GM23248 (cell line): ENCODE data around the gene NFKBIB. TPM values are rescaled to one million over a fixed set of nuclear protein-coding genes. Genes with fewer than 3 reads are reported as not detected.

ENCODE experiments used
- DNase-seq: peaks from one replicate; pipeline ENCODE4 v3.0.0-alpha.2; 2015
- H2AFZ ChIP-seq: fragments of 200-600 bp; sonication (generic); 2 replicates; pipeline ENCODE4 v1.6.1; 2016; ENCODE audit warnings: antibody characterized with exemption
- H3F3A ChIP-seq: fragments of 200-600 bp; sonication (generic); 2 replicates; pipeline ENCODE4 v1.6.1; 2016; ENCODE audit warnings: mild to moderate bottlenecking, antibody characterized with exemption, mixed run types; ENCODE audit not compliant: insufficient read depth
- H3K27ac ChIP-seq: fragments of 200-600 bp; sonication (generic); 2 replicates; pipeline ENCODE4 v1.5.1; 2016; ENCODE audit warnings: mild to moderate bottlenecking
- H3K27me3 ChIP-seq: fragments of 200-600 bp; sonication (generic); replicated peaks from 2 replicates; pipeline ENCODE4 v1.6.1; 2016; ENCODE audit warnings: mild to moderate bottlenecking; ENCODE audit not compliant: insufficient read depth
- H3K36me3 ChIP-seq: fragments of 200-600 bp; sonication (generic); 2 replicates; pipeline ENCODE4 v1.6.1; 2016; ENCODE audit warnings: low read depth, mild to moderate bottlenecking
- H3K4me1 ChIP-seq: fragments of 200-600 bp; sonication (generic); 2 replicates; pipeline ENCODE4 v1.6.1; 2016; ENCODE audit warnings: mild to moderate bottlenecking; ENCODE audit not compliant: insufficient read depth
- H3K4me2 ChIP-seq: fragments of 200-600 bp; sonication (generic); one replicate; pipeline ENCODE4 v1.6.1; 2016; ENCODE audit warnings: mild to moderate bottlenecking; ENCODE audit not compliant: unreplicated experiment
- H3K4me3 ChIP-seq: fragments of 200-600 bp; sonication (generic); 2 replicates; pipeline ENCODE4 v1.5.1; 2016; ENCODE audit warnings: mild to moderate bottlenecking
- H3K79me2 ChIP-seq: fragments of 200-600 bp; sonication (generic); 2 replicates; pipeline ENCODE4 v1.6.1; 2016; ENCODE audit warnings: mild to moderate bottlenecking; ENCODE audit not compliant: insufficient read depth
- H3K9ac ChIP-seq: fragments of 200-600 bp; sonication (generic); 2 replicates; pipeline ENCODE4 v1.6.1; 2016; ENCODE audit warnings: mild to moderate bottlenecking
- H3K9me2 ChIP-seq: fragments of 200-600 bp; sonication (generic); 2 replicates; pipeline ENCODE4 v1.6.1; 2016; ENCODE audit warnings: mixed run types, mild to moderate bottlenecking, moderate library complexity; ENCODE audit not compliant: insufficient read depth
- H3K9me3 ChIP-seq: fragments of 200-600 bp; sonication (generic); one replicate; pipeline ENCODE4 v1.6.1; 2017; ENCODE audit warnings: low read depth
- H4K20me1 ChIP-seq: fragments of 200-600 bp; sonication (generic); 2 replicates; pipeline ENCODE4 v1.6.0; 2016; ENCODE audit not compliant: insufficient read depth
- EZH2 ChIP-seq: fragments of 200-600 bp; sonication (generic); IDR thresholded peaks from 2 replicates; pipeline ENCODE4 v1.6.1; 2018; ENCODE audit warnings: antibody characterized with exemption, mild to moderate bottlenecking; ENCODE audit not compliant: insufficient read depth, poor library complexity, severe bottlenecking
- EZH2phosphoT487 ChIP-seq: fragments of 200-600 bp; sonication (generic); IDR thresholded peaks from 2 replicates; pipeline ENCODE4 v1.6.1; 2018; ENCODE audit warnings: antibody characterized with exemption, moderate library complexity, mild to moderate bottlenecking, low read depth; ENCODE audit not compliant: insufficient read depth
- WGBS, 2 experiments: methylation state at CpG; one replicate each; pipeline ENCODE4 v1.1.6; 2015 to 2017; ENCODE audit warnings: low lambda C conversion rate in 2 of 2, low coverage in 1 of 2; ENCODE audit errors: missing lambda C conversion rate in 2 of 2; 5-methylcytosine and 5-hydroxymethylcytosine counted together
- in situ Hi-C: fragments of 300-500 bp; cut with MboI; formaldehyde crosslinking; loops from 2 replicates; pipeline ENCODE4 v1.15.0; 2020
- polyA plus RNA-seq: library from polyadenylated mRNA; unstranded; fragments of >200 nt; fragmentation: Nextera tagmentation; extraction: Ambion mirVana; gene quantifications from 2 replicates; pipeline ENCODE4 v1.2.1, GENCODE V29; 2016
- total RNA-seq: library from RNA; depleted of rRNA; stranded (reverse); fragments of >200 nt; shearing (Covaris generic); gene quantifications from 2 replicates; pipeline ENCODE4 v1.2.3, GENCODE V29; 2014

The NFKBIB gene
- total and polyA plus RNA-seq, 2 experiments from 2014 or later: 12.8 to 18.0 TPM

DNA sequence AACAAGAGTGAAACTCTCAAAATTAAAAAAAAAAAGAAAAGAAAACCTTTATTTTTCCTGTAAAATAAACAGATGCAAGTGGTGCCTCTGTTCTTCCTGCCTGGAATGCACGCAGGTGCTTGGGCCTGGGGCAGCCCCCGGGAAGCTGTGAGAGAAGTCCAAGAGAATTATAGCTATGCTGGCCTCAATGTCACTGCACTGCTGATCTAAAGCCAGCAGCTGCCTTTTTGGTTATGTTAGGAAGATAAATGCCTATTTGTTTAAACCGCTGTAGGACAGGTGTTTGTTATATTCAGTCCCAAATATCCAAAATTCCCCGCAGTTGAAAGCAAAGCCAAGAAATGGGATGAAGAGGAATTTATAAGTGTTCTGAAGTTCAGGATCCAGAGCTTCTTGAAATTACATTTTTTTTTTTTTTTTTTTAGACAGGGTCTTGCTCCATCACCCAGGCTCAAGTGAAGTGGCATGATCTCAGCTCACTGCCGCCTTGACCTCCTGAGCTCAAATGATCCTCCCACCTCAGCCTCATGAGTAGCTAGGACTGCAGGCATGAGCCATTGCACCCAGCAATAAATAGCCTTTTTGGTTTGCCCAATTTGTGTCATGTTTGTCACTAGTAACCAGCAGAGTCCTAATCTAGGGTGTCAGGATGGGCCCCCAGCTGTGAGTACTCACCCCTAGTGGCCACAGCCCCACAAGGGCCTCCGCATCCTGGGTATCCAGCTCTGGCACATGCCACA lies 23.9 kb upstream of the NFKBIB start:
- no peaks in the 10 kb centered on the region for H3K36me3 ChIP-seq
- no peak overlapping the region for H2AFZ ChIP-seq
- H3K79me2 ChIP-seq: no peaks in the 10 kb centered on the region
- H3K9me3 ChIP-seq: no peaks in the 10 kb centered on the region
- H3K27ac ChIP-seq: no peak overlapping the region
- WGBS, 2 experiments: 74 to 75% methylated on average over 6 of the region's 6 CpGs
- no peak overlapping the region for H3K9ac ChIP-seq
- no peak overlapping the region for H3K4me2 ChIP-seq
- no peaks in the 10 kb centered on the region for H3K9me2 ChIP-seq
- no peaks in the 10 kb centered on the region for H3K4me1 ChIP-seq
- H3F3A ChIP-seq: no peaks in the 10 kb centered on the region
- no peak overlapping the region for H3K4me3 ChIP-seq
- no peaks in the 10 kb centered on the region for H4K20me1 ChIP-seq
- in situ Hi-C loops: no loop called here
- DNase-seq: no peak
- no peak for TF ChIP-seq EZH2
- TF ChIP-seq EZH2phosphoT487: no peak
- no peaks in the 10 kb centered on the region for H3K27me3 ChIP-seq

GRCh38 chr19:38877781-38878574 lies 21.8 kb upstream of the NFKBIB start, which contains the start of gene RINL:
RINL (minus strand) TSS chr19:38878275; CDS start chr19:38876742, 1,533 bp downstream.
- Histone ChIP-seq H4K20me1 (no peaks in the 10 kb centered on the region), H3K4me1 (no peaks in the 10 kb centered on the region), H2AFZ (no peak within 1 kb of the TSS), H3K36me3 (no peaks in the 10 kb centered on the region), H3K27ac (no peak within 1 kb of the TSS), H3K4me2 (no peak within 1 kb of the TSS), H3K4me3 (no peak within 1 kb of the TSS), H3K9me3 (no peaks in the 10 kb centered on the region), H3K79me2 (no peaks in the 10 kb centered on the region), H3K9ac (no peak within 1 kb of the TSS), H3K9me2 (no peaks in the 10 kb centered on the region), H3K27me3 (no peaks in the 10 kb centered on the region), H3F3A (no peaks in the 10 kb centered on the region)
- DNase-seq: no peak
- in situ Hi-C loops: no loop called here
- TF ChIP-seq EZH2phosphoT487 (no peak), EZH2 (no peak)
- WGBS, 2 experiments: 38 to 63% methylated on average over 6 to 11 of the region's 11 CpGs

DNA sequence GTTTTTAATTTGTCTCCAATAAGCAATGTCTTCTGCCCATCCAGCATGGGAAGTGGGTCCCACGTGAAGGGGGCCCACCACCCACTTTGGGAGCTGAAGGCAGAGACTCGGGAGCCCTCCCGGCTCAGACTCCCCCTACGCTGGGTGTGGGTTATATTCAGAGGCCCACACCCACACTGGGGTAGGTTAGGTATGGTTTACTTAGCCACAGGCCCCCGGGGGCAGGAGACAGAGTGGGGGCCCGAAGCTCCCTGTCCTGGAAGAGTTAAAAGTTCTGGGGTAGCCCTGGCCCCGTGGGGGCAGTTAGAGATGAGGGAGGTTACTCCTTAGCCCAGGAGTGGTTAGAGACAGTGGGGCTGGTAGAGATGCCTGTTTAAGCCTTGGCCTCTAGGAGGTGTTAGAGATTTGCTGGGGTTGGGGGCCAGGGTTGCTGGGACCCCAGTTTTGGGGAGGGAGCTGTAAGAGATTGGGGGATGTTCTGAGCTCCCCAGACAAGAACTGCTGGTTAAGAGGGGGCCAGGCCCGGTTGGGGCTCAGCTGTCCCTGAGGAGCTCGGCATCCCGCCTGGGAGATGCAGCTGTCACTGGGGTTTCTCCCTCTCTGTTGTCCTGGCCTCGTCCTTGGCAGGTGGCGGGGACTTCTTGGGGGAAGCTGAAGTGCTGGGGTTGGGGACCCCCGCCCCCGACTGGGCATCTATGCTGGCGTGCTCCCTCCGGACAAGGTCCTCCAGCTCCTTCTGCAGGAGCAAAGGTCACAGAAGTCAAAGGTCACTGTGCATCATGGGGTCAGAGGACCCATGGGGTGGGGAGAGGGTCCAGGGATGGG lies 21.0 kb upstream of the NFKBIB start:
- H2AFZ ChIP-seq: no peak overlapping the region
- H3K36me3 ChIP-seq: no peaks in the 10 kb centered on the region
- TF ChIP-seq EZH2phosphoT487 (no peak), EZH2 (no peak)
- H3K4me2 ChIP-seq: no peak overlapping the region
- no peak overlapping the region for H3K9ac ChIP-seq
- H3K4me1 ChIP-seq: no peaks in the 10 kb centered on the region
- no peak for DNase-seq
- H3K79me2 ChIP-seq: no peaks in the 10 kb centered on the region
- H3K27ac ChIP-seq: no peak overlapping the region
- H3K9me3 ChIP-seq: no peaks in the 10 kb centered on the region
- in situ Hi-C loops: no loop called here
- no peak overlapping the region for H3K4me3 ChIP-seq
- H3K27me3 ChIP-seq: no peaks in the 10 kb centered on the region
- no peaks in the 10 kb centered on the region for H3F3A ChIP-seq
- 83% methylated on average over 16 of the region's 16 CpGs for WGBS, 2 experiments
- H3K9me2 ChIP-seq: no peaks in the 10 kb centered on the region
- no peaks in the 10 kb centered on the region for H4K20me1 ChIP-seq

- Histone ChIP-seq H3K36me3 (no peaks in the 10 kb centered on the region), H3K27ac (no peak overlapping the region), H3K9me2 (no peaks in the 10 kb centered on the region), H3F3A (no peaks in the 10 kb centered on the region), H3K4me1 (no peaks in the 10 kb centered on the region), H3K4me2 (no peak overlapping the region), H3K9ac (no peak overlapping the region), H4K20me1 (no peaks in the 10 kb centered on the region), H3K4me3 (no peak overlapping the region), H2AFZ (no peak overlapping the region), H3K27me3 (no peaks in the 10 kb centered on the region), H3K79me2 (no peaks in the 10 kb centered on the region), H3K9me3 (no peaks in the 10 kb centered on the region)
- in situ Hi-C loops: no loop called here
- WGBS, 2 experiments: 85 to 88% methylated on average over 9 to 11 of the region's 11 CpGs
- TF ChIP-seq EZH2phosphoT487 (no peak), EZH2 (no peak)
- DNase-seq: no peak
Observed at GRCh38 chr19:38879400-38879751, 20.4 kb upstream of the NFKBIB start.
